Keratinocyte (primary cell): ENCODE results near the gene CUEDC1.

Source experiments
- EZH2 ChIP-seq: IDR thresholded peaks from one replicate; pipeline ENCODE4 v1.6.1; 2012; ENCODE audit warnings: inconsistent platforms, mild to moderate bottlenecking, low read length, moderate library complexity
- TF ChIP-seq, protein P1 (sequence below), 3 experiments: IDR thresholded peaks in 1 of 3; conservative IDR thresholded peaks in 1 of 3; optimal IDR thresholded peaks in 1 of 3; 2 replicates in 2 of 3; 3 replicates in 1 of 3; pipeline versions ENCODE3 to v1.5.1; 2011; ENCODE audit warnings: low read length in 3 of 3, mild to moderate bottlenecking in 3 of 3, moderate library complexity in 2 of 3, control low read depth in 1 of 3, inconsistent platforms in 1 of 3; ENCODE audit not compliant: insufficient read depth in 2 of 3; ENCODE audit errors: extremely low read depth in 1 of 3

DNA sequence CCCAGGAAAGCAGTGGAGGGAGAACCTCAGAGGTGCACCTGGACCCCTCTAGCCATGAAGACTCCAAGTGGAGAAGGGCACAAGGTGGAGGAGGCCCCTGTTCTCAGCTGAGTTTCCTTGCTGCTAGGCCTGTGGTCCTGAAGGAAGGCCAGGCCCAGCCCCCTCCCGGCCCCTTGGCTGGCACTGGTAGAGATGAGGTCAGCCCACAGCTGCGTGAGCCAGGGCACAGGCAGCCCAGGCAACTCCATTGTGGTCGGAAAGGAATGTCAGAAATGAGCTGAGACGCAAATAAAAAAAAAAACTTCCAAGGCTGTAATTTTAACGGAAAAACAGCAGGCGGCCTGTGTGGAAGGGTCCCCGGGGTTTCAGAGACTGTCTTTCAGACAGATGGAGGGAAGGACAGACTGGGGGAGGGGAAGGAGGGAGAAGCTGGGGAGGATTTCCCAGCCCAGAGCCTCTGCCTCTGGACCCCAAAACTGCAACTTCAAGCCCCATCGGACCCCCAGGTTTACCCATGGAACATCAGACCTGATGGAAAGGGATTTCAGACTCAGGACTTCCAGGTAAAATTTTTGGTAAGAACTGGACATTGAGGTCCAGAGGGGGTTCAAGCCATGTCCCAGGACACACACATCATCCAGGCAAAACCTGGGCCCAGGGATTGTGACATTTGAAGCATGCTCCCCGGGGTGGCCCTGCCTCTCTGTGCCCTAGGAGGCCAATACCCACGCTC lies 79.8 kb downstream of the CUEDC1 start:
- TF ChIP-seq, protein P1, sequence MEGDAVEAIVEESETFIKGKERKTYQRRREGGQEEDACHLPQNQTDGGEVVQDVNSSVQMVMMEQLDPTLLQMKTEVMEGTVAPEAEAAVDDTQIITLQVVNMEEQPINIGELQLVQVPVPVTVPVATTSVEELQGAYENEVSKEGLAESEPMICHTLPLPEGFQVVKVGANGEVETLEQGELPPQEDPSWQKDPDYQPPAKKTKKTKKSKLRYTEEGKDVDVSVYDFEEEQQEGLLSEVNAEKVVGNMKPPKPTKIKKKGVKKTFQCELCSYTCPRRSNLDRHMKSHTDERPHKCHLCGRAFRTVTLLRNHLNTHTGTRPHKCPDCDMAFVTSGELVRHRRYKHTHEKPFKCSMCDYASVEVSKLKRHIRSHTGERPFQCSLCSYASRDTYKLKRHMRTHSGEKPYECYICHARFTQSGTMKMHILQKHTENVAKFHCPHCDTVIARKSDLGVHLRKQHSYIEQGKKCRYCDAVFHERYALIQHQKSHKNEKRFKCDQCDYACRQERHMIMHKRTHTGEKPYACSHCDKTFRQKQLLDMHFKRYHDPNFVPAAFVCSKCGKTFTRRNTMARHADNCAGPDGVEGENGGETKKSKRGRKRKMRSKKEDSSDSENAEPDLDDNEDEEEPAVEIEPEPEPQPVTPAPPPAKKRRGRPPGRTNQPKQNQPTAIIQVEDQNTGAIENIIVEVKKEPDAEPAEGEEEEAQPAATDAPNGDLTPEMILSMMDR (optimal IDR thresholded peaks at IDR 0.05 in 1 of 3, IDR thresholded peaks at IDR 0.05 in 1 of 3, conservative IDR thresholded peaks at IDR 0.05 in 1 of 3; ENCODE audit: extremely low read depth in 1 of 3, insufficient read depth in 2 of 3, low read length in 3 of 3): peak; percentile 41 to 66 (median 52)
- no peak for TF ChIP-seq EZH2
